Gastroesophageal sphincter (tissue), 3 donors: ENCODE data around the gene APLNR.

Source experiments
- EP300 ChIP-seq: sonication (generic); formaldehyde crosslinking; IDR thresholded peaks from one replicate; pipeline ENCODE4 v1.6.1; 2017; ENCODE audit warnings: antibody characterized with exemption, mild to moderate bottlenecking
- POLR2A ChIP-seq, 2 donors: fragments of 450-650 bp; IDR thresholded peaks; one replicate each; pipeline ENCODE4 v1.6.1; 2017; ENCODE audit warnings: antibody characterized with exemption in 2 of 2, mild to moderate bottlenecking in 2 of 2, moderate library complexity in 1 of 2
- POLR2AphosphoS5 ChIP-seq: sonication (generic); formaldehyde crosslinking; IDR thresholded peaks from one replicate; pipeline ENCODE4 v1.6.1; 2017; ENCODE audit warnings: antibody characterized with exemption
- TF ChIP-seq, protein P1 (sequence below), 4 experiments: fragments of 200-600 bp in 2 of 4; fragments of 450-650 bp in 2 of 4; sonication (generic) in 1 of 4; IDR thresholded peaks; one replicate each; pipeline ENCODE4 v1.5.1; 2017 to 2019; ENCODE audit warnings: antibody characterized with exemption in 4 of 4, mild to moderate bottlenecking in 2 of 4, moderate library complexity in 2 of 4

DNA sequence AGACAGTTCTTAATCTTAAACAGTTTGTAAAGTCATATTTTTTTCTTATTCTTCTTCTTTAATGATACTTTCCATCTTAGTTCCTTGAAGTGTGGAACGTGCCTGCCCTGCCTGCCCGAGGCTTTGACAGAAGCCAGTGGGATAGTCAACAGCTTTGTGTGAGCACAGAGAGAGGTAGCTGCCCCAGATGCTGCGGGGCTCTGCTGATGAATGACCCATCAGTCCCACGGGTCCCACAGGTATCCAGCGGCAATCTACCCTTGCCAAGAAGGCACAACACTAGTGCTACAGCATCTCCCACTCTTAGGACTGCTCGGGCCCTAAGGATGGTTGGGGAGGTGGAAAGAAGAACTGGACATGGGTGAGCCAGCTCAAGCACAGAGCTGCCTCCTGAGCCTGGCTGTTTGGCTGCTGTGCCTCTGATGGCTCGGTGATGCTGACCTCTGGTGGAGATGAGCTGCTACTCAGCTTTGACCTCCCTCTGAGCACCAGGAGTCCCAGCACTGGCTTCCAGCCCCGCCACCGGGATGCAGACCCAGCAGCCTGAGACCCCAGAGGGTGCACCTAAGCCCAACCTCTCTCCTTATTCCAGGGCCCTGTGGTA lies 11.8 kb upstream of the APLNR start:
- TF ChIP-seq, protein P1, sequence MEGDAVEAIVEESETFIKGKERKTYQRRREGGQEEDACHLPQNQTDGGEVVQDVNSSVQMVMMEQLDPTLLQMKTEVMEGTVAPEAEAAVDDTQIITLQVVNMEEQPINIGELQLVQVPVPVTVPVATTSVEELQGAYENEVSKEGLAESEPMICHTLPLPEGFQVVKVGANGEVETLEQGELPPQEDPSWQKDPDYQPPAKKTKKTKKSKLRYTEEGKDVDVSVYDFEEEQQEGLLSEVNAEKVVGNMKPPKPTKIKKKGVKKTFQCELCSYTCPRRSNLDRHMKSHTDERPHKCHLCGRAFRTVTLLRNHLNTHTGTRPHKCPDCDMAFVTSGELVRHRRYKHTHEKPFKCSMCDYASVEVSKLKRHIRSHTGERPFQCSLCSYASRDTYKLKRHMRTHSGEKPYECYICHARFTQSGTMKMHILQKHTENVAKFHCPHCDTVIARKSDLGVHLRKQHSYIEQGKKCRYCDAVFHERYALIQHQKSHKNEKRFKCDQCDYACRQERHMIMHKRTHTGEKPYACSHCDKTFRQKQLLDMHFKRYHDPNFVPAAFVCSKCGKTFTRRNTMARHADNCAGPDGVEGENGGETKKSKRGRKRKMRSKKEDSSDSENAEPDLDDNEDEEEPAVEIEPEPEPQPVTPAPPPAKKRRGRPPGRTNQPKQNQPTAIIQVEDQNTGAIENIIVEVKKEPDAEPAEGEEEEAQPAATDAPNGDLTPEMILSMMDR (IDR thresholded peaks at IDR 0.05) = peak in 3 of 4 experiments; percentile 47 to 67 (median 56)
- TF ChIP-seq POLR2AphosphoS5 (no peak), EP300 (no peak), POLR2A (IDR thresholded peaks at IDR 0.05) (no peak)
